Mesothelial cell of epicardium (in vitro differentiated cells): Measurements from ENCODE around the gene FAM20C. TPM values are rescaled to one million over a fixed set of nuclear protein-coding genes. Genes with fewer than 3 reads are reported as not detected.

Experiments
- DNase-seq, 2 experiments: peaks; one replicate each; pipeline ENCODE4 v3.0.0; 2021; ENCODE audit warnings: low spot score in 2 of 2; ENCODE audit not compliant: unreplicated experiment in 2 of 2
- H3K27ac Mint-ChIP-seq: 2 replicates; pipeline ENCODE4 v1.8.0; 2021; ENCODE audit warnings: mixed read lengths
- H3K27me3 Mint-ChIP-seq: 2 replicates; pipeline ENCODE4 v1.8.0; 2021; ENCODE audit warnings: low read depth, mixed read lengths
- H3K36me3 Mint-ChIP-seq: 2 replicates; pipeline ENCODE4 v1.8.0; 2021; ENCODE audit warnings: mixed read lengths
- H3K4me1 Mint-ChIP-seq: 2 replicates; pipeline ENCODE4 v1.8.0; 2021; ENCODE audit warnings: mixed read lengths
- H3K4me3 Mint-ChIP-seq: 2 replicates; pipeline ENCODE4 v1.8.0; 2021; ENCODE audit warnings: mild to moderate bottlenecking, moderate library complexity, mixed read lengths
- H3K9me3 Mint-ChIP-seq: 2 replicates; pipeline ENCODE4 v1.8.0; 2021; ENCODE audit warnings: mixed read lengths
- total RNA-seq: library from RNA; stranded (reverse); gene quantifications from 3 replicates; pipeline ENCODE4 v1.2.1, GENCODE V29; 2021
- TF ChIP-seq, protein P1 (sequence below): fragments of 200-600 bp; sonication (generic); IDR thresholded peaks from one replicate; pipeline ENCODE4 v1.5.0; 2021; ENCODE audit warnings: antibody characterized with exemption; ENCODE audit not compliant: unreplicated experiment

Gene FAM20C
- total RNA-seq, 1 donor from 2014 or later: 17.8 TPM

DNA sequence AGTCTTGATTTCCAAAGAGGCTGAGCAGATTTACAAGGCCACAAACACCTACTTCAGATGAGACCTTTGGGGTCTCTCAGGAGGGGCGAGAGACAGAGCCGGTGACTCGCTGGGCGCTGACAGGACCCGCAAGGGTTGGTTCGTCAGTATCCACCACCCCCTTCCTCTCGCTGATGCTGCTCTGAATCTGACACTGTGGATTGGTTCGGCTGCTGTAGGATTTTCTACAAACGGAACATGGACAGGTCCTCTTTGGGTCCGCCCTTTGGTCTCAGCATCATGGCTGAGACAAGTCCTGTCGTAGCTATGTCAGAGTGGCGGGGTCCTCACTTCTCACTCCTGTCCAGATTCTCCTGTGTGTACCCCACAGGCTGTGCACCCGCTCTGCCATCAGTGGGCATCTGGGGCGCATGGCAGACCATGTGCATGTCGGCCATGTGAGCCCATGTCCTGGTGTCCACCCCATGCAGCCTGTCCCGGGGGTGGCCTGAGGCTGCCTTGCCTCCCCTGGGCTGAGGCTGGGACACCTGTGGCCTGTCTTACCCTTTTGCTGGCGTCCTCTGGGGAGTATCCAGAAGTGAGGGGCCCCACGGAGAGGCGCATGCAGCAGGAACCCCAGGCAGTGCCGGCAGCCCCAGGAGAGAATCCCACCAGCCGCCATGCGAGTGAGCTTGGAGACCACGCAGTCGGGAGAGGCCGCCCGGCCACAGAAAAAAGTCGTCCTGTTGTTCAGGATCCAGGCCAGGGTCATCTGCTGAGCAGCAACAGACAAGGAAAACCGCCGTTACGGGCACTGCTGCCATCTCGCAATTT lies 21.6 kb upstream of the FAM20C start:
- no peak for DNase-seq
- no peaks in the 10 kb centered on the region for H3K9me3 Mint-ChIP-seq
- TF ChIP-seq, protein P1, sequence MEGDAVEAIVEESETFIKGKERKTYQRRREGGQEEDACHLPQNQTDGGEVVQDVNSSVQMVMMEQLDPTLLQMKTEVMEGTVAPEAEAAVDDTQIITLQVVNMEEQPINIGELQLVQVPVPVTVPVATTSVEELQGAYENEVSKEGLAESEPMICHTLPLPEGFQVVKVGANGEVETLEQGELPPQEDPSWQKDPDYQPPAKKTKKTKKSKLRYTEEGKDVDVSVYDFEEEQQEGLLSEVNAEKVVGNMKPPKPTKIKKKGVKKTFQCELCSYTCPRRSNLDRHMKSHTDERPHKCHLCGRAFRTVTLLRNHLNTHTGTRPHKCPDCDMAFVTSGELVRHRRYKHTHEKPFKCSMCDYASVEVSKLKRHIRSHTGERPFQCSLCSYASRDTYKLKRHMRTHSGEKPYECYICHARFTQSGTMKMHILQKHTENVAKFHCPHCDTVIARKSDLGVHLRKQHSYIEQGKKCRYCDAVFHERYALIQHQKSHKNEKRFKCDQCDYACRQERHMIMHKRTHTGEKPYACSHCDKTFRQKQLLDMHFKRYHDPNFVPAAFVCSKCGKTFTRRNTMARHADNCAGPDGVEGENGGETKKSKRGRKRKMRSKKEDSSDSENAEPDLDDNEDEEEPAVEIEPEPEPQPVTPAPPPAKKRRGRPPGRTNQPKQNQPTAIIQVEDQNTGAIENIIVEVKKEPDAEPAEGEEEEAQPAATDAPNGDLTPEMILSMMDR: no peak
- peaks cover 15% of the 10 kb centered on the region for H3K4me1 Mint-ChIP-seq
- H3K36me3 Mint-ChIP-seq: no peaks in the 10 kb centered on the region
- H3K27ac Mint-ChIP-seq: no peak overlapping the region
- H3K27me3 Mint-ChIP-seq: peaks cover 19% of the 10 kb centered on the region
- H3K4me3 Mint-ChIP-seq: no peak overlapping the region

DNA sequence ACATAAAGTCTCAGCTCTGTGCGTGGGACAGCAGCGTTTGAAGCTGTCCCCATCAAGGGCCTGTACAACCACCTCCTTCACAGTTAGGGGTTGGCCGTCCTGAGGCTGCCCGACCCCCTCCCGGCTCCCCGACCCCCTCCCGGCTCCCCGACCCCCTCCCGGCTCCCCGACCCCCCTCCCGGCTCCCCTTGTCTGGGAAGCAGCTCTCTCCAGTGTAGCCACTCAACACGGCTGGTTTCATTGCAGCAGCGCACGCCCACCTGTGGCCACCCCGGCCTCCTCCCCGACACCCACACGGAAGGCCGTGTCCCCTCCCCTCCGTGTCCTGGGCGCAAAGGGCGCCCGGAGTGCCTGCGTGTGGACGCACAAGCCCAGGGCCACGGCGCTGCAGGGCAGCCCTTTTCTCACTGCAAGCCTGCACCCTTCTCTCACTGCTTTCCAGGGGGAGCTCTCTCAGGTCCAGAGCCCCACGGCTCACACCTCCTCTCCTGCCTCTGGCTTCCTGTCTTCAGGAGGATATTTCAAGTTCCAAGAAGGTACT lies 20.9 kb upstream of the FAM20C start:
- Mint-ChIP-seq H3K27ac (no peak overlapping the region), H3K9me3 (no peaks in the 10 kb centered on the region), H3K4me3 (no peak overlapping the region), H3K36me3 (no peaks in the 10 kb centered on the region), H3K27me3 (peaks cover 18% of the 10 kb centered on the region), H3K4me1 (peaks cover 11% of the 10 kb centered on the region)
- no peak for DNase-seq
- TF ChIP-seq, protein P1: no peak

DNA sequence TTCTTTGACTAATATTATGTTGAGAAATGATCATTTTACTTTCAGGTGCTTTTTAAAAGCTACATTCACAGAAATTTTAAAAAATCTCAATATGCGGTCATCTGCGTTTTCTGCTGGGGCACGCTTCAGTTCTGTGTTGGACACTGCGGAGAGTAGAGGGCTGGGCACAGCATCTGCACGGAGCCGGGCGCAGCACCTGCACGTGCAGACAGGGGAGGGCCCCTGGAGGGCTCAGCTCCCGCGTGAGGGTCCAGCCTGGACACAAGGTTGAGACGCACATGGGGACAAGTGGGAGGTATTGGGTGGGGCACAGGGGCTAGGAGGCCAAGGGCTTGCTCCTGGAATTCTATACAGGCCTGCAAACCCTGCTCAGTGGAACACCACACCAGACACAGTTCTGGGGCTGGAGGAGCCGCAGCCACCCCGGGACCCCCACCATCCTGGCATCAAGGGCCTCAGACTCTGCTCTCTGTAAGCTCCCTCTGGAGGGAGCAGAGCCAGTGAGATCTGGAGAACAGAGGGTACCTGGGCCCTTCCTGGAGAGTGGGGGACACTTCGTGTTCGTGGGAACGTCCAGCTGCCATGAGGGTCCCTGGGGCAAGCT lies 20.4 kb upstream of the FAM20C start:
- Mint-ChIP-seq H3K4me1 (peaks cover 11% of the 10 kb centered on the region), H3K9me3 (no peaks in the 10 kb centered on the region), H3K4me3 (no peak overlapping the region), H3K27me3 (peaks cover 18% of the 10 kb centered on the region), H3K27ac (no peak overlapping the region), H3K36me3 (no peaks in the 10 kb centered on the region)
- no peak for DNase-seq
- TF ChIP-seq, protein P1: no peak

DNA sequence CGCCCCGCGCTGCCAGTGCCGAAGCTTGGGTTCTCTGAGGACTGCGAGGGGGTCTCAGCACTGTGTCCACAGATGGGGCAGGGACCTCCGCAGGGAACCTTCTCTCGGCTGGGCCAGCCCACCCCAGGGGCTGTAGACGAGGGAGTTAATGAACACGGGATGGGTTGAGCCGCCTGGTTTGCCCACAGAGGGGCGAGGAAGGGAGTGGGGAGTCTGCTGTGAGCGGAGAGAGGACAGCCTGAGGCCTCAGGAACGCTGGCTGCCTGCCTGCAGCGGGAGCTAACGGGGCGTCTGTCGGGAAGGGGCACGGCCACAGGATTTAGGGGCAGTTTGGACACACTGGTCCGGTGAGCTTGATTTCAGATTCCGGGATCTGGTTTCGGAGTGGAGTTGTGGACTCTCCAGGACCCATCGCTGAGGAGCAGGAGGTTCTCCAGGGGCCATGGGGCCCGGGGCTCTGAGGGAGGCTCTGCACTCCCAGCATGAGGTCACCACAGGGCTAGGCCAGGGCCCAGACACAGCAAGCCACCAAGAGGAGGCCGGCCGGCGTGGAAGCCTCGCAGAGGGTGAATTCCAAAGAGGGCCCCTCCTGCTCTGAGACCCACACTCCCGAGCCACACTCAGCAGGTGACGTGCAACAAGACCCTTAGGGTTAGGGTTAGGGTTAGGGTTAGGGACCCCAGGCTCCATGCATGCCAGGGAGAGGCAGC lies 19.0 kb upstream of the FAM20C start:
- TF ChIP-seq, protein P1: no peak
- Mint-ChIP-seq H3K27ac (peak overlapping the region; percentile 21), H3K27me3 (peaks cover 18% of the 10 kb centered on the region), H3K36me3 (no peaks in the 10 kb centered on the region), H3K4me1 (peaks cover 7% of the 10 kb centered on the region), H3K4me3 (no peak overlapping the region), H3K9me3 (no peaks in the 10 kb centered on the region)
- DNase-seq: no peak

DNA sequence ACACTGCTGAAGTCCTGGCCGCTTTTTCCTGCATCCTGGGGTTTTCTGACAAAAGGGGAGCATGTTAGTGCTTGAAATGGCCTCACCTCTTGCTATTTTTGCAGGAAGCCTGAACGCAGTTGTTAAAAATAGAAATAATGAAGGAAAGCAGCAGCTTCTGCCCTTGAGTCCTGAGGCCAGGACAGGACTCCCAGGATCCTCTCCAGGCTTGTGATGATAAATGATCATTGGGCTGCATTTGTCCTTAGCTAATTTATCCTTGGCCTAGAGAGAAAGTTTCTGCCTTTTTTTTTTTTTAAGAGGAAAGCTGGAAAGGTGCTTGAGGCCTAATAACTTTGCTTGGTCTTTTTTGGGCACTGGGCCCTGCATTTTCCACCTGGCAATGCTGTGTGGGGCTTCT lies 17.7 kb upstream of the FAM20C start:
- no peak for DNase-seq
- H3K27ac Mint-ChIP-seq: no peak overlapping the region
- H3K36me3 Mint-ChIP-seq: no peaks in the 10 kb centered on the region
- H3K4me1 Mint-ChIP-seq: peaks cover 7% of the 10 kb centered on the region
- peaks cover 25% of the 10 kb centered on the region for H3K27me3 Mint-ChIP-seq
- H3K9me3 Mint-ChIP-seq: no peaks in the 10 kb centered on the region
- H3K4me3 Mint-ChIP-seq: no peak overlapping the region
- TF ChIP-seq, protein P1: no peak
